HCT116 (cell line): Measurements from ENCODE around the gene EPHA1. TPM values are rescaled to one million over a fixed set of nuclear protein-coding genes. Genes with fewer than 3 reads are reported as not detected.

ENCODE experiments used
- ATAC-seq: fragments of 200-7000 bp; cut with Tn5 transposase; 2 replicates; pipeline ENCODE4 v1.9.1; 2020; ENCODE audit warnings: mild to moderate bottlenecking, moderate library complexity
- BruUV-seq: library from RNA; stranded (reverse); fragments of 400-500 nt; replicated peaks from 2 replicates; lab custom pipeline; 2021; lab: Mats Ljungman, UMichigan
- CTCF ChIA-PET: fragments of 300-600 bp; sonication (Branson Sonifier 250); formaldehyde crosslinking; loops from one replicate; lab custom pipeline; 2021; ENCODE audit warnings: antibody characterized with exemption; lab: Charles Lee
- POLR2A ChIA-PET: fragments of 300-600, 350-600 bp; sonication (Branson Sonifier 250); formaldehyde crosslinking; loops from one replicate; lab custom pipeline; 2021; ENCODE audit warnings: antibody characterized with exemption; lab: Charles Lee
- RAD21 ChIA-PET, 2 experiments: fragments of 300-600 bp; sonication (Branson Sonifier 250); formaldehyde crosslinking; loops; one replicate each; lab custom pipeline; 2023; ENCODE audit warnings: low total read pairs in 2 of 2; ENCODE audit not compliant: uncharacterized antibody in 2 of 2, unreplicated experiment in 2 of 2, low non-redundant PET in 1 of 2; lab: Charles Lee
- DNase-seq: peaks from one replicate; pipeline ENCODE4 v3.0.0-alpha.2; 2010; ENCODE audit warnings: low read depth, low spot score
- H2AFZ ChIP-seq: fragments of 200-600 bp; shearing (Covaris generic), sonication (generic); 2 replicates; pipeline ENCODE4 v1.6.1; 2017; ENCODE audit warnings: low read depth, mixed run types, mixed read lengths, antibody characterized with exemption, low read length; ENCODE audit not compliant: poor library complexity, severe bottlenecking
- H3K27ac ChIP-seq: 2 replicates; pipeline ENCODE4 v1.5.1; 2012; ENCODE audit warnings: low read depth, low read length
- H3K27me3 ChIP-seq: fragments of 200-600 bp; sonication (generic); 2 replicates; pipeline ENCODE4 v1.6.1; 2016; ENCODE audit warnings: mixed run types, low read length, mixed read lengths; ENCODE audit not compliant: insufficient read depth
- H3K36me3 ChIP-seq, 2 experiments: fragments of 200-500 bp in 1 of 2; fragments of 200-600 bp in 1 of 2; sonication (Bioruptor generic) in 1 of 2; sonication (generic) in 1 of 2; 2 replicates each; pipeline versions ENCODE4 v1.5.1 to v1.6.1; 2014 to 2016; ENCODE audit warnings: low read length in 2 of 2, inconsistent platforms in 1 of 2, mixed read lengths in 1 of 2, mixed run types in 1 of 2; ENCODE audit not compliant: insufficient read depth in 2 of 2, control insufficient read depth in 1 of 2
- H3K4me1 ChIP-seq, 2 experiments: fragments of 200-600 bp in 1 of 2; sonication (generic) in 1 of 2; 2 replicates each; pipeline versions ENCODE4 v1.5.1 to v1.6.1; 2012 to 2017; ENCODE audit warnings: low read length in 2 of 2, inconsistent platforms in 1 of 2, mild to moderate bottlenecking in 1 of 2, mixed read lengths in 1 of 2, mixed run types in 1 of 2, moderate library complexity in 1 of 2; ENCODE audit not compliant: insufficient read depth in 2 of 2, control insufficient read depth in 1 of 2
- H3K4me2 ChIP-seq: fragments of 200-600 bp; sonication (generic); 2 replicates; pipeline ENCODE4 v1.6.1; 2017; ENCODE audit warnings: mixed run types, low read length, mixed read lengths
- H3K4me3 ChIP-seq, 2 experiments: fragments of 200-600 bp in 1 of 2; sonication (generic) in 1 of 2; replicated peaks in 1 of 2; 2 replicates each; pipeline ENCODE4 v1.5.1; 2011 to 2016; ENCODE audit warnings: low read length in 2 of 2, control low read depth in 1 of 2, low read depth in 1 of 2, mild to moderate bottlenecking in 1 of 2, mixed read lengths in 1 of 2, mixed run types in 1 of 2
- H3K79me2 ChIP-seq: fragments of 200-600 bp; sonication (generic); 2 replicates; pipeline ENCODE4 v1.6.1; 2017; ENCODE audit warnings: mild to moderate bottlenecking, mixed run types, low read length, moderate library complexity, mixed read lengths; ENCODE audit not compliant: insufficient read depth
- H3K9ac ChIP-seq: fragments of 200-600 bp; sonication (generic); 2 replicates; pipeline ENCODE4 v1.6.1; 2016; ENCODE audit warnings: low read length, mixed read lengths
- H3K9me2 ChIP-seq: fragments of 200-600 bp; sonication (generic), shearing (Covaris generic); 2 replicates; pipeline ENCODE4 v1.6.1; 2017; ENCODE audit warnings: mixed run types, mild to moderate bottlenecking, moderate library complexity; ENCODE audit not compliant: insufficient read depth
- H3K9me3 ChIP-seq, 2 experiments: fragments of 200-500 bp in 1 of 2; fragments of 200-600 bp in 1 of 2; sonication (Bioruptor generic) in 1 of 2; sonication (generic) in 1 of 2; 2 replicates each; pipeline ENCODE4 v1.6.1; 2014 to 2017; ENCODE audit warnings: low read length in 2 of 2, mixed read lengths in 2 of 2, inconsistent platforms in 1 of 2, low read depth in 1 of 2, mild to moderate bottlenecking in 1 of 2, mixed run types in 1 of 2, moderate library complexity in 1 of 2; ENCODE audit not compliant: control insufficient read depth in 1 of 2, insufficient read depth in 1 of 2
- H4K20me1 ChIP-seq: fragments of 200-600 bp; sonication (generic), shearing (Covaris generic); 2 replicates; pipeline ENCODE4 v1.6.1; 2017; ENCODE audit warnings: mixed run types, mild to moderate bottlenecking, moderate library complexity; ENCODE audit not compliant: insufficient read depth
- CEBPB ChIP-seq: IDR thresholded peaks from 2 replicates; pipeline ENCODE4 v1.6.1; 2012; ENCODE audit warnings: low read depth
- CTCF ChIP-seq, 3 experiments: fragments of 200-600 bp in 1 of 3; sonication (generic) in 1 of 3; IDR thresholded peaks in 2 of 3; conservative IDR thresholded peaks in 1 of 3; 2 replicates each; pipeline ENCODE4 v1.5.1; 2012 to 2017; ENCODE audit warnings: low read depth in 2 of 3, low read length in 2 of 3, antibody characterized with exemption in 1 of 3, borderline replicate concordance in 1 of 3, control low read depth in 1 of 3, mild to moderate bottlenecking in 1 of 3, mixed read lengths in 1 of 3, mixed run types in 1 of 3, moderate library complexity in 1 of 3; ENCODE audit not compliant: insufficient read depth in 1 of 3
- EGR1 ChIP-seq: IDR thresholded peaks from 2 replicates; pipeline ENCODE4 v1.6.1; 2012; ENCODE audit warnings: low read depth
- ELF1 ChIP-seq: IDR thresholded peaks from 2 replicates; pipeline ENCODE4 v1.6.1; 2012; ENCODE audit warnings: low read depth, borderline replicate concordance
- EZH2 ChIP-seq: fragments of 200-600 bp; sonication (generic); IDR thresholded peaks from 2 replicates; pipeline ENCODE4 v1.6.1; 2017; ENCODE audit warnings: antibody characterized with exemption, mixed run types
- EZH2phosphoT487 ChIP-seq: fragments of 200-600 bp; IDR thresholded peaks from 2 replicates; pipeline ENCODE4 v1.6.1; 2018; ENCODE audit warnings: antibody characterized with exemption, borderline replicate concordance
- FOSL1 ChIP-seq: IDR thresholded peaks from 2 replicates; pipeline ENCODE4 v1.6.1; 2012; ENCODE audit warnings: low read depth
- POLR2A ChIP-seq: IDR thresholded peaks from 2 replicates; pipeline ENCODE4 v1.7.0; 2011; ENCODE audit warnings: borderline replicate concordance; ENCODE audit not compliant: insufficient read depth, insufficient read length; ENCODE audit errors: extremely low read depth
- RAD21 ChIP-seq: IDR thresholded peaks from 2 replicates; pipeline ENCODE4 v1.6.1; 2012; ENCODE audit warnings: low read depth, mild to moderate bottlenecking
- SIN3A ChIP-seq: IDR thresholded peaks from 2 replicates; pipeline ENCODE4 v1.6.1; 2012; ENCODE audit warnings: low read depth
- SP1 ChIP-seq: IDR thresholded peaks from 2 replicates; pipeline ENCODE4 v1.6.1; 2012; ENCODE audit warnings: low read depth
- SRF ChIP-seq: IDR thresholded peaks from 2 replicates; pipeline ENCODE4 v1.6.1; 2012; ENCODE audit warnings: low read depth
- YY1 ChIP-seq: IDR thresholded peaks from 2 replicates; pipeline ENCODE4 v1.6.1; 2011; ENCODE audit warnings: low read length, low read depth, moderate library complexity, mild to moderate bottlenecking; ENCODE audit not compliant: insufficient replicate concordance; ENCODE audit errors: extremely low read depth
- ZBTB33 ChIP-seq: IDR thresholded peaks from 2 replicates; pipeline ENCODE4 v1.6.1; 2011; ENCODE audit warnings: mild to moderate bottlenecking, low read length, moderate library complexity; ENCODE audit not compliant: insufficient replicate concordance; ENCODE audit errors: extremely low read depth
- ZFX ChIP-seq: fragments of 450-650 bp; IDR thresholded peaks from 2 replicates; pipeline ENCODE4 v1.6.1; 2017
- ZNF274 ChIP-seq: fragments of 200-500 bp; sonication (Bioruptor generic); IDR thresholded peaks from 2 replicates; pipeline ENCODE4 v1.6.1; 2014; ENCODE audit warnings: mild to moderate bottlenecking, low read depth, low read length, inconsistent platforms
- intact Hi-C: fragments of 100-400 bp; cut with micrococcal nuclease; formaldehyde crosslinking; loops from 2 replicates; pipeline ENCODE4 v1.10.0; 2022
- total RNA-seq: library from RNA; stranded (reverse); gene quantifications from one replicate; pipeline ENCODE4 v1.2.1, GENCODE V29; 2021; ENCODE audit not compliant: unreplicated experiment

Gene EPHA1
- total RNA-seq, 1 experiment from 2014 or later = 29.9 TPM

GRCh38 chr7:143399642-143400041 lies 9.0 kb downstream of the EPHA1 start (continued):
- TF ChIP-seq YY1 (no peak), EZH2phosphoT487 (no peak)

- Histone ChIP-seq H3K27ac (no peak overlapping the region), H2AFZ (no peak overlapping the region), H3K9me2 (no peaks in the 10 kb centered on the region), H4K20me1 (no peaks in the 10 kb centered on the region), H3K27me3 (no peaks in the 10 kb centered on the region), H3K9ac (no peak overlapping the region), H3K4me3 (no peak overlapping the region), H3K4me2 (no peak overlapping the region), H3K4me1 (no peaks in the 10 kb centered on the region), H3K79me2 (no peaks in the 10 kb centered on the region), H3K36me3 (peaks cover 0 to 3% of the 10 kb centered on the region in 2 experiments; a peak in 2 of 4 replicates), H3K9me3 (no peaks in the 10 kb centered on the region)
- no peak for TF ChIP-seq EZH2
- no peak for TF ChIP-seq SIN3A
- no peak for TF ChIP-seq RAD21
- TF ChIP-seq FOSL1 = no peak
- TF ChIP-seq ZNF274 = no peak
- no peak for TF ChIP-seq ZBTB33
- TF ChIP-seq ELF1 = no peak
- TF ChIP-seq SP1 = no peak
- no peak for TF ChIP-seq EZH2phosphoT487
- TF ChIP-seq POLR2A = no peak
- no peak for TF ChIP-seq SRF
- no peak for TF ChIP-seq ZFX
- TF ChIP-seq EGR1 = no peak
- no peak for TF ChIP-seq CEBPB
- TF ChIP-seq CTCF (IDR thresholded peaks at IDR 0.05 in 2 of 3, conservative IDR thresholded peaks at IDR 0.05 in 1 of 3; ENCODE audit: borderline replicate concordance in 1 of 3, insufficient read depth in 1 of 3, low read depth in 2 of 3, low read length in 2 of 3) = no peak
- ATAC-seq (no peak), DNase-seq (no peak)
- ChIA-PET RAD21 (no interaction called here), CTCF (no interaction called here), POLR2A (no interaction called here)
- BruUV-seq = no TSS peak
- intact Hi-C loops = no loop called here
Observed at GRCh38 chr7:143399151-143399550, 9.5 kb downstream of the EPHA1 start.
